ENCODE data around the gene TP53I3. TPM values are rescaled to one million over a fixed set of nuclear protein-coding genes. Genes with fewer than 3 reads are reported as not detected.

TP53I3 gene
- total RNA-seq, 1 experiment from 2014 or later: 185 TPM

- in situ Hi-C loops (cut with HindIII; ENCODE audit: low pct_unique_long_range_greater_than_20kb, low sequenced_read_pairs): no loop called here
Observed at GRCh38 chr2:24040511-24040910, 44.1 kb downstream of the TP53I3 start.

GRCh38 chr2:24038786-24039499 lies 45.7 kb downstream of the TP53I3 start:
- in situ Hi-C loops (cut with HindIII; ENCODE audit: low pct_unique_long_range_greater_than_20kb, low sequenced_read_pairs): no loop called here

More at GRCh38 chr2:24040511-24040910, 44.1 kb downstream of the TP53I3 start:
- DNase-seq (ENCODE audit: low read depth): no peak

More at GRCh38 chr2:24038786-24039499, 45.7 kb downstream of the TP53I3 start:
- DNase-seq (ENCODE audit: low read depth): no peak

Other genes starting within 250 kb of the TP53I3 start
- gene ATAD2B, start 157.7 kb downstream of the TP53I3 start, total RNA-seq (2014; rRNA removed; shearing (Covaris generic); ENCODE audit: low replicate concordance): 2.0 and 5.7 TPM in 2 replicates
- 16.0 and 24.3 TPM in 2 replicates for gene UBXN2A, start 144.4 kb downstream of the TP53I3 start, total RNA-seq (2014; rRNA removed; shearing (Covaris generic); ENCODE audit: low replicate concordance)
- not detected in 2 replicates for gene MFSD2B, start 74.7 kb downstream of the TP53I3 start, total RNA-seq (2014; rRNA removed; shearing (Covaris generic); ENCODE audit: low replicate concordance)
- 10.0 and 10.6 TPM in 2 replicates for gene WDCP, start 37.4 kb downstream of the TP53I3 start, total RNA-seq (2014; rRNA removed; shearing (Covaris generic); ENCODE audit: low replicate concordance)
- 8.2 and 12.5 TPM in 2 replicates for gene FKBP1B, start 35.1 kb downstream of the TP53I3 start, total RNA-seq (2014; rRNA removed; shearing (Covaris generic); ENCODE audit: low replicate concordance)
- gene SF3B6, start 8.5 kb downstream of the TP53I3 start, total RNA-seq (2014; rRNA removed; shearing (Covaris generic); ENCODE audit: low replicate concordance): 239 and 275 TPM in 2 replicates
- 0.57 TPM in 1 of 2 replicates, not detected in the other for gene PFN4, start 38.5 kb upstream of the TP53I3 start, total RNA-seq (2014; rRNA removed; shearing (Covaris generic); ENCODE audit: low replicate concordance)
- 12.1 and 15.0 TPM in 2 replicates for gene FAM228B, start 38.6 kb upstream of the TP53I3 start, total RNA-seq (2014; rRNA removed; shearing (Covaris generic); ENCODE audit: low replicate concordance)
- gene FAM228A, start 90.2 kb upstream of the TP53I3 start, total RNA-seq (2014; rRNA removed; shearing (Covaris generic); ENCODE audit: low replicate concordance): 1.5 TPM in 1 of 2 replicates, not detected in the other

All from Caki2 (cell line).